G401.6 (cell line): ENCODE measurements around the gene RTN3.
A peak's percentile ranks its signal among the peaks of the same experiment; 100 is the strongest.

Experiments used
- FAIRE-seq: peaks from 2 replicates; lab custom pipeline; 2012; peaks lifted over from hg19 to GRCh38; lab: Jason Lieb, UNC

RTN3 gene

DNA sequence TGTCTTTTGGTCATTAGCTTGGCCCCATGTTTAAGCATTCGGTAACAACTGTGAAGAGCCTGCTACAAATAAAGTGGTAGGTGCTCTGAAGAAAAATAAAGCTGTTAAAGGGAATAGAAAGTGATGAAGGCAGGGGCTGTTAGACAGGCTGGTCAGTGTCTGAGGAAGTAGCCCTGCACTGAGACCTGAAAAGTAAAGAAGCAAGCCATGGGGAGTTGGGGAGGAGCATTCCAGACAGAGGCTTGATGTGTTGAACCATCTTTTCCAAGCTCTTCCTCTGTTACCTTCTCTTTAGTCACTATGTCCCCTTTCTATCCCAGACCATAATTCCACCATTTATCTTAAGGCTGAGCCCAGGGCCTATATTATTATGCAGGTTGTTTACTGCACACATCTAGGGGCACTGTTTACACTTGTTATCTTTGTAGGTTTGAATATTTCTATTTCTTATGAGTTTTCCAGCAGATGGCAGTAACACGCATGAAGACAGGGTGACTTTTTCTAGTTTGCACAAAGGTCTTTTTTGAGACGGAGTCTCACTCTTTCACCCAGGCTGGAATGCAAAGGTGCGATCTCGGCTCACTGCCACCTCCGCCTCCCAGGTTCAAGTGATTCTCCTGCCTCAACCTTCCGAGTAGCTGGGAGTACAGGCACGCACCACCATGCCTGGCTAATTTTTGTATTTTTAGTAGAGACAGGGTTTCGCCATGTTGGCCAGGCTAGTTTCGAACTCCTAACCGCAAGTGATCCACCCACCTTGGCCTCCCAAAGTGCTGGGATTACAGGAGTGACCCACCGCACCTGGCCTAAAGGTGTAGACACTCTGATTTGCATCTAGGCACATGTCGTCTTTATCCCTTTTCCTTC lies 64.2 kb downstream of the RTN3 start:
- peak; percentile 19 for FAIRE-seq

DNA sequence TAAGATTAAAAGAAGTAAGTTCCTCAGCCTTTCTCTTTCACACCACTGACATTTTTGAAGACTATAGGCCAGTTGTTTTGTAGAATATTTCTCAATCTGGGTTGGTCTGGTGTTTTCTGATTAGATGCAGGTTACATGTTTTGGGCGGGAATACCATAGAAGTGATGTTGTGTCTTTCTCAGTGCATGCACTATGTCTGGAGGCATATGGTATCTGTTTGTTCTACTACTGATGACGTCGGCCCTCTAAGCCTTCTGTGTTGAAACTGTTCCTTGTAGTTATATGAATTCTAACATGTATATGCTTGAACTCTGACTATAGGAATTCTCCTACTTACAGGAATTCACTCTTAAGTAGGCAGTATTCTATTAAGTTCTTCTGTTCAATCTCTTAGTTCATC lies 65.7 kb downstream of the RTN3 start:
- FAIRE-seq = no peak

DNA sequence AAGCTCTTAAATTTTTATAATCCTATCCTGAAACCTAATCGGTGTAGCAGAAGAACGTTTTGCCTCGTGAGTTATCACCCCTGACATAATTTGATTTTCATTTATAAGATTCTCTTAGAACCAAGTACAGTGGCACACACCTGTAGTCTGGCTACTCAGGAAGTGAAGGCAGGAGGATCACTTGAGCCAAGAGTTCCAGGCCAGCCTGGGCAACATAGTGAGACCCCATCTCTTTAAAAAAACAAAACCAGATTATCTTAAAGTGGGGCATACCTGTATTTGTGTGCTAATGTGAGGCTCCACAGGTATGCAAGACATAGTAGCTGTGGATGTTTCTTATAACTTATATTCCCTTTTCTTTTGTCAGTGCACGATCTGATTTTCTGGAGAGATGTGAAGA lies 68.3 kb downstream of the RTN3 start:
- no peak for FAIRE-seq

DNA sequence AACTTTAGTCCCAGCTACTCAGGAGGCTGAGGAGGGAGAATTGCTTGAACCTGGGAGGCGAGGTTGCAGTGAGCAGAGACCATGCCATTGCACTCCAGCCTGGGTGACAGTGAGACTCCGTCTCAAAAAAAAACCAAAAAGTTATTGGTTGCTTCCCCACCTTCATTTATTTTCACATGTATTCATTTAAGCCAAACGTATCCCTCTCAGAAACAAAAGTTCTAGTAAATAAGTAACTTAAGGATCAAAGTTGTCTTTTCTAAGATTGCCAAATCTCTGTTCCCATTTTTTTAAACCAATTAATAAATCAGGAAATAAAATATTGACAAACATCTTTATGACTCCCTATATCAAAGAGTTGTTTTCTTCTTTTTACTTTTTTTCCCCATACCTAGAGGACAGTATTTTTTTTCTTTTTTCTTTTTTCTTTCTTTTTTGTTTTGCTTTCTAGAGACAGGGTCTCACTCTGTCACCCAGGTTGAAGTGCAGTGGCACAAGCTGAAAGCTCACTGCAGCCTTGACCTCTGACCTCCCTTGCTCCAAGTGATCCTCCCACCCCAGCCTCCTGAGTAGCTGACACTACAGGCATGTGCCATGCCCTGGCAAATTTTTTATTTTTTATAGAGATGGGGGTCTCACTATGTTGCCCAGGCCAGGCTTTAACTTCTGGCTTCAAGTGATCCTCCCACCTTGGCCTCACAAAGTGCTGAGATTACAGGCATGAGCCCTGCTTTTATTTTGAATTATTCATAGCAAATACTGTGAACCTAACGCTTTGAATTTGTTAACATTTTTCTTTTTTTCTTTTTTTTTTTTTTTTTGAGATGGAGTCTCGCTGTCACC lies 75.8 kb downstream of the RTN3 start:
- FAIRE-seq = no peak

DNA sequence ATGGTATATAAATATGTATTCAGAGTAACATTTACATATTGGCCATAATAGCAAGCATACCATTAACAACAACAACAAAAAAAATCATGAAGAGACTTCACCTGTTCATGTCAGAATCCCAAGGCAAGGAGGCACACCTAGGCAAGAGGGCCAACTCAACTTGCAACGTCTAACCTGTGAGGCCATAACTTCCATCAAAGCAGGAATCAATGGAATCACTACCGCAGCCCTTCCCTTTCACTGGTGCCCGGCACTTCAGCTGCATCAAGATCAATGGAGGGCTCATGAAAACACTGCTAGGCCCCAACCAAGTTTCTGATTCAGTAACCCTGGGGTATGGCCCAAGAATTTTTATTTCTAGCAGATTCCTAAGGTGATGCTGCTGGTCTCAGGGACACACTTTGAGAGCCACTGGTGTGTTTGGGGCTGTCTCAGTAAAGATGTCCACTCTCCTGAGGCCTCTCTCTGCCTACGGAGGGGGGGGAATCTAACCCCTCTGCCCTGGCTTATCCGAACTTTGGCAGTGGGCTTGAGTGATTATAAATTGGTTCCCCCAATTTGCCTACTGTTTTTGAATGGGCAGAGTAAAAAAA lies 79.3 kb downstream of the RTN3 start:
- FAIRE-seq = no peak

DNA sequence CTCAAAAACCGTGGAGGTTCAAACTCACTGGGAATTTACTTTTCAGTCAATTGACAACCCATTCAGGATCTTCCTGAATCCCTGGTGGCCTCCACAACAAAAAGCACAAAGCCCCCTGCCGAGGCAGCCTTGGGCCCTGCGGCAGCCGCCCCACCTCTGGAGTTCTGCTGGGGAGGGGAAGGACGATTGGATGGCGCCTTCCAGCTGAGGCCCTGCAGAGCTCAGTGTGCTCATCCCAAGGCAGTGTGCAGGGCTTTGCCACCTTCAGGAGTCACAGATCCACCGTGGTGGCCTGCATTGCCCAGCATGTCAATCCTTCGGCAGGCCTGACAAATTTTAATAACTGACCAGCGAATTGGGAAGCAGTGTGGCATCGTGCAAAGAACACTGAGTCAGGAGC lies 79.9 kb downstream of the RTN3 start:
- no peak for FAIRE-seq

DNA sequence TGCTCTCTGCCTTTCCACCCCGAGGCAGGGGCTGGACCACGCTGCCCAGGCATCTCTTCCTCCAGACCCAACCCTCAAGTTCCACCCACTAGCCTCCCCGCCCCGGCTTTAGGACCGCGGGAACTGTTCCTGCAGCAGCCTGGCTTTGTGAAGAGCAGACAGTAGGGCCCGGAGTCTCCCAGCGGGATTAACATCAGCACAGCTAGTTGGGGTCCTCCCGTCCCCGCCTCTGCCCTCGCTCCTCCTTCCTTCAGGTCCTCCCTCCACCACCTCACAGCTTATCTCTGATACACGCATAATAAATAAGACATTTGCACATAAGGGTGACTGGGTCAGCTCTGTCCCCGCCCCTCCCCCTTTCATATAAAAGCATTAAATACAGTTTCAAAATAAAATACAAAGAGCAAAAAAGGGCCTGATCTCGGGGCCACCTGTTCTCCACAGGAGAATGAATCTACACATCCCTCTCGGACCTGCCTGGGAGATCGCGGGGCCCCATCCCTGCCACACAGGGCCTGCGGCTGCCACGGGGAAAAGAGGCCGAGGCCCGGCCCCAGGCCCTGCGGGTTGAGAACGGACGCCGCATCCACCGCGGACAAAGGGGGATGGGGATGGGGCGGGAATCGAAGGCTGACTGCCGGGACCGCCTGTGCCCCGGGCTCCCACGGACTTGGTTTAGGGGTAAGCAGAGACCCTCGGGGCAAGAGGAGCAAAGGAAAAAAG lies 80.8 kb downstream of the RTN3 start:
- FAIRE-seq = no peak

DNA sequence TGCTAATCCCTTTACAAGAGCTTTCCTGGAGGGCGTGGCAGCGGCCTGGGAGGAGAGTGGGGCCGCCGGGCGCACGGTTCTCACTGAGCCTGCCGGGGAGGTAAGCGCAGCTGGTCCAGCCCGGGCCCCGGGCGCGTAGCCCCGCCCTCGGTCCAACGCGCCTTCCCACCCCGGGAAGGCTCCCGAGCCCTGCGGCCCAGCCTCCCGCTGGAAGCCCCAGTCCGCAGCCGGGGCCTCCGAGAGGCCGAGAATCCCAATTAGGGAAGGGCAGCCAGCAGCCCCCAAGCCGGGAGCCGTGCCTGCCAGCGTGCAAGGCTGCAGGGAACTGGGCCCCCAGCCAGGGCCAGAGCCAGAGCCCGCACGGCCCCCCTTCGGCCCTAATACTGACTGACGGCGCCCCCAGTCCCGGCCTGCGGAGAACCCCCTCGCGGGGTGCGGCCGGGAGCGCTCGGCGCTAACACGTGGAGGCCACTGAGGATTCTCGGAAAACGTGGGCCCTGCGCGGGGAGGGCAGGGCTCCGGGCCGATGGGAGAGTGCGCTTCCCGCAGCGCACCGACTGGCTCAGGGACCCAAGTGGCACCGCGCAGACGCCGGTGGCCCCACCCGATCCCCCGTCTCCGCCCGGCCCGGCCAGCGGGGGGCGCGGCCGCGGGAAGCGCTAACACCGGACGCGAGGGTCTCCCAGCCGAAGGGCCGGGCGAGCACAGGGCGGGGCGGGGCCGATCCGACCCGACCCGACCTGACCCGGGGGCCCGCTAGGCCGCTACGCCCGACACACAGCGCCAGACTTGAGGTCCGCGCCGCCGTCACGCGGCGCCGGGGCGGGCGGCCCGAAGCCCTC lies 81.6 kb downstream of the RTN3 start:
- no peak for FAIRE-seq

DNA sequence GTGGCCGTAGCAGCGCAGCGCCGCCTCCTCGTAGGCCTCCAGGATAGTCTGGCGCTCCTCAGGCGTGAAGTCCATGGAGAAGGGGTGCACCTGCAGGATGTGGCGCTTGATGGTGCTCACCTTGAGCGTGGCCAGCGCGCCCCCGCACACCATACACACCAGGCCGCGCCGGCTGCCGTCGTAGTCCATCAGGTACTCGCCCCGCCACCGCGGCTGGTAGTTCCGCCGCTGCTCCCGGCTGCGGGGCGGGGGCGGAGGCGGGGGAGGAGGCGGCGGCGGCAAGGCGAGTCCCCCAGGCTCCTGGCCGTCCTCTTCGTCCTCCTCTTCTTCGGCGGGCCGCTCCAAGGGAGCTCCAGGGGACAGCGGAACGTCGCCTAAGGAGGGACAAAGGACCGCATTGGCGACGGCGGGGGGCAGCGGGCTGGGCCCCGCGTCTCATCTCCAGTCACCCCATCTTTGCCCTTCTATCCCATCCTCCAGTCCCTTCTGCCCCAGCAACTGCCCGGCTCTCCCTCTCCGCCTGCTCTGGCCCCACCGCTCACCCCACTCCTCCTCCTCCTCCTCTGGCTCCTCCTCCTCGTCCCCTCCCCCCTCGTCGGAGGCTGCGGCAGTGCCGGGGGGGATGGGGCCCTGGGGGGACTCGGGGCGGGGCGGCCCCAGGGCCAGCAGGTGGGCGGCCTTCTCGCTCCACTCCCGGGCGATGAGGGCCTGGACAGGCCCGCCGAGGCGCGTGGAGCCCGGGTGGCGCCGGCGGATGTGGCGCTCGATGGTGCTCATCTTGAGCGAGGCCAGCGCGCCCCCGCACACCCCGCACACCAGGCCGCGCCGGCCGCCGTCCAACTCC lies 82.4 kb downstream of the RTN3 start:
- FAIRE-seq = no peak

DNA sequence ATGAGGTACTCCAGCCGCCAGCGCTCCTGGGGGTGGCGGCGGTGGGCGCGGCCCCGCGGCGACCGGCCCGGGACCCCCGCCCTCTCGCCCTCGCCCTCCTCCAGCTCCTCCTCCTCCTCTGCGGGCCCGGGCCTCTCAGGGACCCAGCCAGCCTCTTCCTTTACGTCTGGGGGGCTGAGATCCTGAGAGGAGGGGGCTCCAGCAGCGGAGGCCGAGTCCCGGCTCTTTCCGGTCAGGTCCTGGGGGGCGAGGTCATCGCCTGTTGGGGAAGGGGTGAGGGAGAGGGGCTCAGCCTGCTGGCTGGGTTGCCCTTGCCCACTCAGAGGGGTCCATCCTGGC lies 83.0 kb downstream of the RTN3 start:
- no peak for FAIRE-seq

DNA sequence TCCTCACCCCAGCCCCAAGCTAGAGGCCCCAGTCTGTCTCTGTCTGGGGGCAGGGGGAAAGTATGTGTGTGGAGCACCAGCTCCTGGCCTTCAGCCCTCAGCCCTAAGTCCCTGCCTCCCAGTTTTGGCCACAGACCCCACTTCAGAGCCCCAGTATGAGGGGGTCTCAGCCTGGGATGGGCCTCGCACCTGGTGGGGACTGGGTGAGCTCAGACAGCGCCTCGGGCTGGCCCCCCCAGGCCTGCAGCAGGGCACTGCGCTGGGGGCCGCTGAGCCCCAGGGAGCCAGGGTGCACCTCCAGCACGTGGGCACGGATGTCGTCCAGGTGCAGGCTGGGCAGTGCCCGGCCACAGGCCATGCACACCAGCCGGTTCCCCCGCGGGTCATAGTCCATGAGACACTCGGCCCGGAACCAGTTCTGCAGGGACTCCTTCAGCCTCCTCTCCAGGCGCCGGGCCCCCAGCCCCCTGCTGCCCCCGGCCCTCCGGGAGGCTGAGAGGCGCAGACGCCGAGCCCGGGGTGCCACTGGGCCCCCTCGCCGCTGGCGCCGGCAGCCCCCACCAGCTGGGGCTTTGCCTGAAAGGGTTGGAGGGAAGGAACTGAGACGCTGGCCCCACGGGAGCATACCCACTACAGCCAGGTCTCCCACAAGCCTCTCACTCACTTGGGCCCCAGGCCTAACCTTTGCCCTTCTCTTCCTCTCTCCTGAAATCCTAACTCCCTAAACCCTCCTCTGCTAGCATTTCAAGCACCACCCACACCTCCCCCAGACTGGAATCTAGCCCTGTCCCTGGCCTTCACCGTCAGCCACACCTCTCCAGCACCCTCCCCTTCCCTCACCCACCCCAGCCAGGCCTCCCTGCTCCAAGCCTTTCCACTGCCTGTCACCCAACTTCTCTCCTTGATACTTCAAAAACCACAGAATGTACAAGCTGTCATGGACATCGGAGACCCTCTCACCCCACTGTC lies 83.7 kb downstream of the RTN3 start:
- FAIRE-seq = no peak

DNA sequence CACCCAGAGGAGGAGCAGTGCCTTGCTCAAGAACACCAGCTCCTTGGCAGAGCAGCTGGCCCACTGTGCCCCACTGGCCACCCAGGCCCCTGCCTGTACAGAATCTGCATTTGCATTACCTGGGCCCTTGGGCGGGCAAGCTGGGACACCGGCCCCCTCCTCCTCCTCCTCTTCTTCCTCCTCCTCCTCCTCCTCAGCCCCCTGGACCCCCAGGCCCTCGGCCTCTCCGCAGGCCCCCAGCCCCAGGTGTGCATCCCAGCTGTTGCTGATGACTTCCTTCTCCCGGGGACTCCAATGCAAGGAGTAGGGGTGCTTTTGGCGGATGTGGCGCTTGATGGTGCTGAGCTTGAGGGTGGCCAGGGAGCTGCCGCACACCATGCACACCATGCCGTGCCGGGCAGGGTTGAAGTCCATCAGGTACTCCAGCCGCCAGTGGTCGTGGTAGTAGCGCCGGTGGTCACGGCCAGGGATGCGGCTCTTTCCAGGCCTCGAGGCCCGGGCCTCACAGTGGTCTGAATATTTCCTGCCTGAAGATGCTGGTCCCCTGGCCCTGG lies 84.5 kb downstream of the RTN3 start:
- no peak for FAIRE-seq

DNA sequence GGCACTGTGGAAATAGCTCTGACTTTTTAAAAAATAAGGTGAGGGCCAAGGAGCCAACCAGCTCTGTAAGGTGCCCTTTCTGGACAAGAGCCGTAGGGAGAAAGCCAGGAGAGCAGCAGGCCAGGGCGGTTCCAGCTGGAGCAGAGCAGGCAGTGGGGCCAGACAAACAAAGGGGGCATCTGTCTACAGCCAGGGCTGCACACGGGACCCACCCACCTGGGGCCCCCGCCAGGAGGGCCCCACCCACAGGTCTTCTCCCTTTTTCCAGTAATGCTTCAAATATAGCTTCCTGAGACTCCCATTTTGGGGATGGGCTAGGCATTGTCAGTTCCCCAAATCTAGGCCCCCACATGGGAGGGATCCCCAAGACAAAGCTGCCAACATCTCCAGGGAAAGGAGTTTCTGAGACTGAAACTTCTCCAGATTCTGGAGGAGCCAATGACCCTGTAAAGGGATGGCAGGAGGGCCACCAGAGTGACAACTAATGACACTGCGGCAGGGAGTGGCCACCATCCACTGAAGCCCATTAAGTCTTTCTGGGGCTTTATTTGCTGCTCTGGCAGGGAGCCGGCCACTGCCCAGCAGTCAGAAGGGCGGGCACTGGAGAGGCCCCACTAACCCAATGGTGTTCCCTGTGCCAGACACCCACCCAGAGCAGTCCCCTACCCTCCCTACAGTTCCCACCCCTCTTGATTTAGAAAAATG lies 85.4 kb downstream of the RTN3 start:
- no peak for FAIRE-seq

DNA sequence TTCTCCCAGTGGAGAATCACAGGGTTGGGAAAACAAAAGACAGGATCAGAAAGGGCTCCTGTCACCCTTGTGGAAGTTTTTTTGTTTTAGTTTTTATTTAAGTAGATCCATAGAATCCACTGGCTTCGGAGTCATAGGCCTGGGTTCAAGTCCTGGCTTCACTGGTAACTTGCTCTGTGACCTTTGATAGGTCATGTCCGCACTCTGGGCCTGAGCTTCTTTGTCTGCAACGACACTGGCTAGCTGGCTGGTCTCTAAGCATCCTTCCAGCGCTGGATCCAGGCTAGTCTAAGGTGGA lies 85.9 kb downstream of the RTN3 start:
- FAIRE-seq = no peak

DNA sequence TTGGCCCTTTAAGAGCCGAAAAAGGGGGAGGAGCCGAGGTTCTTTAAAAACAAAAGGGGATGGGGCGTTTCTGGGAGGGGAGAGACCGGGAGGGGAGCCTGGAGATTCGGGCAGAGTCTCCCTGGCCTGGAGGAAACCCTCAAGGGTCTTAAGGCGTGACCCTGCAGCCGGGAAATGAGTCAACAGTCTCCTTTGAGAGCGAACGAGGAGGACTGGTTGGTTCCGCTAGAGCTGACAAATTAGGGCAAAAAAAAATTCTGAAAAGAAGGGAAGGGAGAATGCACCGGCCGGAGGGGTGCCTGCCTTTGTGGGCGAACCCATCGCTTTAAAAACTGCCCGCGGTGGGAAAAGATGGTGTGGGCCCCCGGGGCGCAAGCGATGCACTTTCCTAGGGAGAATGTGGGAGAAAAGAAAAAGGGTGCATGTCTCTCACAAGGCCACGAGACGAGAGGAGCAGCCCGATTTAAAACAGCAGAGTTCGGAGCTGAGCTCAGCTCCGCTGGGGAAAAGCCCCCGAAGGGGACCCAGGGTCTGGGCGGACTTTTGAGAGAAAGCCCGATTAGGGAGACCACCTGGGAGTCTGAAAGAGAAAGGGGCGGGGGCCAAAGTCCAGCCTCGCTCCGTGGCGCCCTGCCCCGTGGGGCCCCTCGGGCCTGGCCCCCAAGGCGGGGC lies 86.4 kb downstream of the RTN3 start:
- peak; percentile 84 for FAIRE-seq

DNA sequence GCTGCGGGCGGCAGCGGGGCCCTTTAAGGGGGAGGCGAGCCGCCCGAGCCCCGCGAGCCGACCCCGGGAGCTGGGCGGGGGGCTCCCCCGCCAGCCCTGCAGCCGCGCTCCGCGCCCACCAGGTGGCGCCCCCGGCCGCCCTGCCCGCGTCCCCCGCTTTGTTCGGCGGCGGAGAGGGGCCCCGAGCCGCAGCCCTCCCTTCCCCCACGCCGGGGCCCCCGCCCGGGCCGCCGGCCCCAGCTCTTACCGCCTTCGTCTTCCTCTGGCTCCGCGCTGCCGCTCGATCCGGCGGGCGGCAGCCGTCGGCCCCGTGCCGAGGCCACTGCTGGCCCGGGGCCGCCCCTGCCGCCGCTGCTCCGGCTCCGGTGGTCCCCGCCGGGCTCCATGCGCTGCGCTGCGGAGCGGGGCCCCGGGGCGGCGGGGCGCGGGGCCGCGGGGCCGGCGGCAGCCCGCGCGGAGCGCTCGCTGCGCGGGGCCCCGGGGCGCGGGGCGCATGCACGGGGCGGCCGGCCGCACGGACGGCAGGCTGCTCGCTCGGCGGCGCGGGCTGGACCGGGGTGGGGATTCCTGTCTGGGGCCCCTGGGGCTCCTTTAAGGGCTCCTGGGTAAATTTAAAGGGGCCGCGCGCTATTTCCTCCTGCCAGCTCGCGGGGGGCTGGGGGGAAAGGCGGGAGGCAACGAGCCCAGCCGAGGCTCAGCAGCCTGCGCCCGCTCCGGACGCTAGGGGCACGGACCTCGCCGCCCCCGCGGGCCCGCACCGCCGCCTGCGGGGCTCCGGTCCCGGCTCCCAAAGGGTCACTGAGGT lies 87.1 kb downstream of the RTN3 start, which contains the start of gene ZFTA:
Gene ZFTA (minus strand): TSS at position 539 of the 805 bp plus-strand sequence. CDS start 153 bp downstream, at position 386.
- no peak for FAIRE-seq

DNA sequence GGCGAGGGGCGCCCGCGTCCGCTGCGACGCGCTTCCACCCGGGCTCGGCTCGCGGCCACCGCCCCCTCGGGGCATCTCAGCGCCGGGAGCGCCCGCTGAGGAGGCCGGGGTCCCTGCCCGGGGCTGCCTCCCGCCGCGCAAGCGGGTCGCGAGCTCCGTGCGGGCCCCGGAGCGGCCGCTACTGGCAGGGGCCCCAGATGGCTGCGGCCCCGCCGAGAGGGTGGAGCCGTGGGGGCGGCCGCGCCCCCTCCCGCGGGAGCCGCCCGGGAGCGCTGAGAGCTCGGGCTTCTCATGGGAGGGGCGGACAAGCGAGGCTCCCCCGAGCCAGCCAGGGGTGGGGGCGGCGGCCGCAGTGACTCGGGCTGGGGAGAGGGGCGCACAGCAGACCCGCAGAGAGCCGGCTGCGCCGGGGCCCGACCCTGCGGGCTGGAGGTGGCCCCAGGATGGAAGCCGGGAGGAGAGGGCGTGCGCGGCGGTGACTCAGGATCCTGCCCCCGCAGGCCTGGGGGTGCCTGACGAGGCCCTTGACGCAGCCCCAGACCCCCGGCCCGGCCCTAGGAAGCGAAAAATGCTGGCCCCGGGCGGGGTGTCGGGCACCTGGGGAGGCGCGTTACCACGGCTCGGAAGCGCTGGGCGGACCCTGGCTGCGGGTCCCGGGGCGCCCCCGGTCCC lies 87.9 kb downstream of the RTN3 start:
- FAIRE-seq = no peak
